Measurements from ENCODE around the gene GDPD3. TPM values are rescaled to one million over a fixed set of nuclear protein-coding genes. Genes with fewer than 3 reads are reported as not detected.
"Not testable (repeated sequence)": the region's sequence is repeated elsewhere in the genome, so short reads cannot be mapped to it uniquely, and the experiment has no call there.

The GDPD3 gene
- total RNA-seq, 2 experiments from 2014 or later, result 11.8 to 13.2 TPM

GRCh38 chr16:30120340-30121105 is 7.2 kb upstream of the GDPD3 start:
- Mint-ChIP-seq H3K4me3 (no peak overlapping the region), H3K9me3 (no peaks in the 10 kb centered on the region), H3K36me3 (ENCODE audit: low read depth) (peaks cover 16% of the 10 kb centered on the region), H3K27ac (no peak overlapping the region), H3K4me1 (peaks cover 30% of the 10 kb centered on the region), H3K27me3 (no peaks in the 10 kb centered on the region)
- CTCF ChIA-PET, result interaction anchor here (0.8 to 1.3 kb wide), 3 partner anchors 10 to 289 kb away, joined by 3 to 6 read pairs (median 4); no protein-coding TSS in a partner anchor
- DNase-seq, result no peak
- POLR2A ChIA-PET, result interaction anchor here (0.7 kb wide), 1 partner anchor 42 kb away, joined by 3 read pairs; no protein-coding TSS in a partner anchor

DNA sequence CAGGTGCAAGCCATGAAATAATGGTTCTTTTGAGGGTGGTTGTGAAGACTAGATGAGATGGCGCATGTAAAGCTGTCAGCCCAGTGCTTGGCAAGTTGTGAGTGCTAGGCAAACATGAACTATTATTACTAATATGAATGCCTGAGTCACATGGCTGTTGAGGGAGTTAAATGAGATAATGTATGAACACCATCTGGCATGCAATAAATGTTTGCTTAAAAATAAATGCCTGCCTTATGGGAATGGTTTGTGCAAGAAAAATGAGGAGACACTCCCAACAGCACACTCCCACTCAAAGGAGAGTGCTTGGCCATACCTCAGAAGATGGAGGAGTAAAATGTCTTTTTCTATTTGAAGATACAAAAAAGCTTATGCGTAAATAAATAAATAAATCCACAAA is 6.1 kb upstream of the GDPD3 start:
- Mint-ChIP-seq H3K27ac (peak overlapping the region; percentile 54), H3K4me3 (no peak overlapping the region), H3K36me3 (ENCODE audit: low read depth) (peaks cover 16% of the 10 kb centered on the region), H3K27me3 (no peaks in the 10 kb centered on the region), H3K9me3 (no peaks in the 10 kb centered on the region), H3K4me1 (peaks cover 32% of the 10 kb centered on the region)
- DNase-seq, result no peak
- POLR2A ChIA-PET, result interaction anchor here (0.7 kb wide), 1 partner anchor 43 kb away, joined by 3 read pairs; no protein-coding TSS in a partner anchor
- CTCF ChIA-PET, result no interaction called here

GRCh38 chr16:30117768-30118167 is 4.4 kb upstream of the GDPD3 start:
- Mint-ChIP-seq H3K27me3 (no peaks in the 10 kb centered on the region), H3K9me3 (no peaks in the 10 kb centered on the region), H3K4me3 (no peak overlapping the region), H3K27ac (no peak overlapping the region), H3K36me3 (ENCODE audit: low read depth) (peaks cover 16% of the 10 kb centered on the region), H3K4me1 (peaks cover 33% of the 10 kb centered on the region)
- no peak for DNase-seq
- ChIA-PET POLR2A (no interaction called here), CTCF (interaction anchor here (1.0 to 1.8 kb wide), 4 partner anchors 11 to 64 kb away, joined by 3 to 7 read pairs (median 3); partner anchors contain the start of gene TBX6)

DNA sequence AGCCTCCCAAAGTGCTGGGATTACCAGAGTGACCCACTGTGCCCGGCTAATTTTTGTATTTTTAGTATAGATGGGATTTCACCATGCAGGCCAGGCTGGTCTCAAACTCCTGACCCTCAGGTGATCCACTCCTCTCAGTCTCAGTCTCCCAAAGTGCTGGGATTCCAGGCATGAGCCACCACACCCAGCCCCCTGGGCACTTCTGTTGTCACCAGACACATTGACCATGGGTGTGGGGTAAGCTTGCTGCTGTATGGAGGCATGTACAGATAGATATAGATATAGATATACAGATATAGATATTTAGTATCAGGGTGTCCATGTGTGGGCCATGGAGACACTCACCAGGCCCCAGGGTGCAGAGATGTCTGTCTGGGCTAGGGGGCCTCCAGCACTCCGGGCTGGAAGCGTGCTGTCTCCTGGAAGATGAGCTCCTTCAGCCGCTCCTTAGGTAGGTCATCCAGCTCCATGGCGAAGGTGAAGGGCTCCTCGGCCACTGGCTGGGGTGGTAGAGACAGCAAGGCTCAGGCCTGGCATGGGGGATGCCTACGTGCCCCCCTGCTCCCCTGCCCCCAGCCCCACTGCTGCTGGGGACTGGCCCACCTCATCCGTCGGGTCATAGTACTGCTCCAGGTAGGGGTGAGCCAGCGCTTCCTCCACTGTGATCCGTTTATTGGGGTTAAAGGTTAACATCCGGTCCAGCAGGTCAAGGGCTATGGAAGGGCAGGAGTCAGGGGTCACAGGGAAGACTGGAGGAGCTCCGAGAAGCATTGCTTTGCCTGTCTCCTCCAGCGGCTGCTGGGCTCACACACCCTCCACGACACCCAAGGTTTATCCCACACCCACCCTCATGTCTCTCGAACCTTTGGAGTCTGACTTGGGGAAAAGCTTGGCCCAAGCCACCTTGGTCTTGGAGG is 3.2 kb upstream of the GDPD3 start:
- peaks cover 28% of the 10 kb centered on the region for H3K4me1 Mint-ChIP-seq
- POLR2A ChIA-PET, result no interaction called here
- H3K9me3 Mint-ChIP-seq, result no peaks in the 10 kb centered on the region
- CTCF ChIA-PET, result interaction anchor here (0.7 to 1.8 kb wide), 5 partner anchors 13 to 65 kb away, joined by 3 to 7 read pairs (median 3); partner anchors contain the start of gene TBX6
- no peaks in the 10 kb centered on the region for H3K27me3 Mint-ChIP-seq
- H3K4me3 Mint-ChIP-seq, result no peak overlapping the region
- no peak overlapping the region for H3K27ac Mint-ChIP-seq
- H3K36me3 Mint-ChIP-seq (ENCODE audit: low read depth), result peaks cover 16% of the 10 kb centered on the region
- no peak for DNase-seq

DNA sequence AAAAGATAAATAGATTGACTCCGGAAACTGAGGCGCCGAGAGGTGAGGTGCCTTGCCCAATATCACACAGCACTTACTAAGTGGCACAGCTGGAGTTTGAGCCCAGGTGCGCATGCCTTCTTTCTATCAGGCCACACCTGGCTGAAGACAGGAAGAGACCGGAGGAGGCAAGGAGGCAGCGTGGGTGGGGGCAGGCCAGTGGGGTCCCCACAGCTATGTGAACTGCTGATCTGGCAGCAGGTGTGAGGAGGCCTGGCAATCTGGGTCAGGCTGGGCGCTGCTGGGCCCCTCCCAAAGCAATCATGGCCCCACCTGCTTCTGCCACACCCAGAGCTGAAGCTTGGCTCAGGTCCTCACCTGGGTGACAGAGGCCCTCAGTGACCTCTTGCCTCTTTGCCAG is 1.9 kb upstream of the GDPD3 start:
- no peak for DNase-seq
- ChIA-PET CTCF (interaction anchor here (0.9 to 4.8 kb wide), 3 partner anchors 15 to 23 kb away, joined by 3 to 32 read pairs (median 4); partner anchors contain the start of gene TBX6), POLR2A (interaction anchor here (0.7 kb wide), 1 partner anchor 255 kb away, joined by 5 read pairs; no protein-coding TSS in a partner anchor)
- H3K9me3 Mint-ChIP-seq, result no peaks in the 10 kb centered on the region
- no peak overlapping the region for H3K27ac Mint-ChIP-seq
- H3K27me3 Mint-ChIP-seq, result no peaks in the 10 kb centered on the region
- no peak overlapping the region for H3K4me3 Mint-ChIP-seq
- peaks cover 19% of the 10 kb centered on the region for H3K4me1 Mint-ChIP-seq
- H3K36me3 Mint-ChIP-seq (ENCODE audit: low read depth), result peaks cover 19% of the 10 kb centered on the region

DNA sequence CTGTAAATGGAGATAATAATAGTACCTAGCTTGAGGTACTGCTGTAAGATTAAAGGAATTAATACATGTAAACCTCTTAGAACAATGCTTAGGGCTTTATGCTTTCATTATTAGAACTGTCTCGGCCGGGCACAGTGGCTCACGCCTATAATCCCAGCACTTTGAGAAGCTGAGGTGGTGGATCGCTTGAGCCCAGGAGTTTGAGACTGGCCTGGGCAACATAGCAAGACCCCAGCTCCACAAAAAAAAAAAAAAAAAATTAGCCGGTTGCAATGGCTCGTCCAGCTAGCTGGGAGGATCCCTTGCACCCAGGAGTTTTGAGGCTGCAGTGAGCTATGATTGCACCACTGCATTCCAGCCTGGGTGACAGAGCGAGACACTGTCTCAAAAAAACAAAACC is 1.5 kb upstream of the GDPD3 start:
- DNase-seq, H3K4me3 Mint-ChIP-seq, H3K27me3 Mint-ChIP-seq, H3K27ac Mint-ChIP-seq, H3K9me3 Mint-ChIP-seq: not testable (repeated sequence)
- Mint-ChIP-seq H3K4me1 (peaks cover 15% of the 10 kb centered on the region), H3K36me3 (ENCODE audit: low read depth) (peaks cover 17% of the 10 kb centered on the region)
- CTCF ChIA-PET, result interaction anchor here (0.9 to 4.8 kb wide), 3 partner anchors 15 to 23 kb away, joined by 3 to 32 read pairs (median 4); partner anchors contain the start of gene TBX6
- POLR2A ChIA-PET, result interaction anchor here (0.7 kb wide), 1 partner anchor 256 kb away, joined by 5 read pairs; no protein-coding TSS in a partner anchor

GRCh38 chr16:30114411-30114810 is 1.1 kb upstream of the GDPD3 start:
- H3K27me3 Mint-ChIP-seq, result no peaks in the 10 kb centered on the region
- no peaks in the 10 kb centered on the region for H3K9me3 Mint-ChIP-seq
- no peak overlapping the region for H3K27ac Mint-ChIP-seq
- peaks cover 16% of the 10 kb centered on the region for H3K36me3 Mint-ChIP-seq (ENCODE audit: low read depth)
- CTCF ChIA-PET, result interaction anchor here (0.5 to 4.8 kb wide), 3 partner anchors 16 to 362 kb away, joined by 3 to 32 read pairs (median 3); partner anchors contain the start of gene TBX6
- POLR2A ChIA-PET, result no interaction called here
- H3K4me1 Mint-ChIP-seq, result peaks cover 13% of the 10 kb centered on the region
- DNase-seq, result no peak
- no peak overlapping the region for H3K4me3 Mint-ChIP-seq

- no peaks in the 10 kb centered on the region for H3K27me3 Mint-ChIP-seq
- peaks cover 13% of the 10 kb centered on the region for H3K36me3 Mint-ChIP-seq (ENCODE audit: low read depth)
- no peaks in the 10 kb centered on the region for H3K9me3 Mint-ChIP-seq
- no peak overlapping the region for H3K27ac Mint-ChIP-seq
- H3K4me1 Mint-ChIP-seq, result peaks cover 10% of the 10 kb centered on the region
- no peak for DNase-seq
- H3K4me3 Mint-ChIP-seq, result no peak overlapping the region
- POLR2A ChIA-PET, result no interaction called here
- CTCF ChIA-PET, result interaction anchor here (0.5 to 4.8 kb wide), 7 partner anchors 10 to 363 kb away, joined by 3 to 32 read pairs (median 11); partner anchors contain the start of genes MAPK3, TBX6 and YPEL3
Measured at GRCh38 chr16:30113711-30114333, 485 bp upstream of the GDPD3 start.

- peak; percentile 68 for DNase-seq
- no peaks in the 10 kb centered on the region for H3K9me3 Mint-ChIP-seq
- POLR2A ChIA-PET, result interaction anchor here (0.6 to 0.8 kb wide), 2 partner anchors 8 to 71 kb away, joined by 3 read pairs; partner anchors contain the start of gene CORO1A
- H3K27me3 Mint-ChIP-seq, result no peaks in the 10 kb centered on the region
- H3K27ac Mint-ChIP-seq, result peak overlapping the region; percentile 36
- H3K4me3 Mint-ChIP-seq, result no peak overlapping the region
- H3K4me1 Mint-ChIP-seq, result peaks cover 10% of the 10 kb centered on the region
- H3K36me3 Mint-ChIP-seq (ENCODE audit: low read depth), result peaks cover 9% of the 10 kb centered on the region
- CTCF ChIA-PET, result interaction anchor here (0.6 to 4.8 kb wide), 17 partner anchors 9 to 378 kb away, joined by 3 to 32 read pairs (median 6); partner anchors contain the start of genes DCTPP1, MAPK3, TBX6 and YPEL3
Measured at GRCh38 chr16:30112197-30113030, 923 bp downstream of the GDPD3 start.

DNA sequence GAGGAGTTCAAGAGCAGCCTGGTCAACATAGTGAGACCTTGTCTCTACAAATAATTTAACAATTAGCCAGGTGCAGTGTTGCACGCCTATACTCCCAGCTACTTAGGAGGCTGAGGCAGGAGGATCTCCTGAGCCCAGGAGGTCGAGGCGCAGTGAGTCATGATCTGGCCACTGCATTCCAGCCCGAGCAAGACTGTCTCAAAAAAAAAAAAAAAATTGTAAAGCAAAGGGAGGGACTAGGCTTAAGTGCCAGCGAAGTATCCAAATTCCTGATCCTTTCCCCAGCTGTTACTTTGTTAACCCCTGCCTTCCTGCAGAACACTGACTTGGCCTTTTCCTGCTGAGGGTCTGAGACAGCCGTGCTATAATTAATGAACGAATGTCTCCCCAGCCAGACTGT is 2.7 kb downstream of the GDPD3 start:
- Mint-ChIP-seq H3K4me3 (no peak overlapping the region), H3K36me3 (ENCODE audit: low read depth) (peaks cover 11% of the 10 kb centered on the region), H3K27me3 (no peaks in the 10 kb centered on the region), H3K4me1 (peaks cover 10% of the 10 kb centered on the region), H3K27ac (no peak overlapping the region), H3K9me3 (no peaks in the 10 kb centered on the region)
- ChIA-PET POLR2A (no interaction called here), CTCF (interaction anchor here (0.7 to 2.8 kb wide), 3 partner anchors 15 to 56 kb away, joined by 4 to 12 read pairs (median 4); partner anchors contain the start of gene YPEL3)
- DNase-seq, result no peak

GRCh38 chr16:30108059-30108850 is 5.1 kb downstream of the GDPD3 start:
- Mint-ChIP-seq H3K27me3 (no peaks in the 10 kb centered on the region), H3K27ac (no peak overlapping the region), H3K36me3 (ENCODE audit: low read depth) (peaks cover 14% of the 10 kb centered on the region), H3K9me3 (no peaks in the 10 kb centered on the region), H3K4me3 (no peak overlapping the region), H3K4me1 (peaks cover 7% of the 10 kb centered on the region)
- ChIA-PET POLR2A (no interaction called here), CTCF (interaction anchor here (2.1 kb wide), 1 partner anchor 16 kb away, joined by 9 read pairs; the partner anchor contains the start of gene TBX6)
- DNase-seq, result no peak

Data from activated CD4-positive, alpha-beta T cell treated with anti-CD3 and anti-CD28 coated beads, Interleukin-2, amount 10 ng/mL, durations not matched to agents 7 days and 5 days (primary cell).